ENCODE measurements around the gene RALGPS1. TPM values are rescaled to one million over a fixed set of nuclear protein-coding genes. Genes with fewer than 3 reads are reported as not detected.

RALGPS1 gene
- total and polyA plus RNA-seq, 2 donors (not counting 1 experiment from before 2014, with no cell fraction given): 19.7 to 39.9 TPM

- DNase-seq (no peak), ATAC-seq (ENCODE audit: low read depth) (no peak)
- POLR2A ChIA-PET: no interaction called here
- no peaks in the 10 kb centered on the region for H3K4me1 ChIP-seq (ENCODE audit: control insufficient read depth in 2 of 2, insufficient read depth in 2 of 2, low read length in 2 of 2)
- no CpG with 5 or more reads among the region's 3 CpGs for WGBS (ENCODE audit: insufficient coverage)
- CTCF ChIA-PET: no interaction called here
- H3K9me3 ChIP-seq (ENCODE audit: control extremely low read depth in 1 of 3, control insufficient read depth in 2 of 3, insufficient read depth in 1 of 3, low read length in 2 of 3): no peaks in the 10 kb centered on the region
- intact Hi-C loops (cut with micrococcal nuclease): no loop called here
- no peak overlapping the region for H3K4me2 ChIP-seq (replicated peaks; ENCODE audit: low read depth, low read length, poor library complexity, severe bottlenecking)
- H3K79me2 ChIP-seq (ENCODE audit: control insufficient read depth, insufficient read depth, low read length): no peaks in the 10 kb centered on the region
- H3K27ac ChIP-seq (ENCODE audit: low read length in 2 of 2): no peak overlapping the region
- H3K27me3 ChIP-seq (replicated peaks in 1 of 4; ENCODE audit: control extremely low read depth in 1 of 4, control insufficient read depth in 3 of 4, insufficient read depth in 4 of 4, low read length in 3 of 4): peaks cover 0 to 3% (median 0%) of the 10 kb centered on the region in 4 experiments
- no peaks in the 10 kb centered on the region for H3K36me3 ChIP-seq (replicated peaks in 1 of 2; ENCODE audit: control extremely low read depth in 1 of 2, control insufficient read depth in 1 of 2, extremely low read depth in 1 of 2, insufficient read depth in 2 of 2, low read length in 1 of 2)
- H3K9ac ChIP-seq (ENCODE audit: low read length): no peak overlapping the region
- Mint-ChIP-seq H3K4me3 (no peak overlapping the region), H3K4me1 (no peaks in the 10 kb centered on the region), H3K27me3 (no peaks in the 10 kb centered on the region), H3K27ac (no peak overlapping the region), H3K9me3 (ENCODE audit: insufficient read depth) (no peaks in the 10 kb centered on the region)
- no peak overlapping the region for H2AFZ ChIP-seq (ENCODE audit: insufficient read depth, low read depth, low read length, poor library complexity, severe bottlenecking)
- H3K4me3 ChIP-seq (ENCODE audit: control extremely low read depth in 1 of 5, extremely low read depth in 1 of 5, insufficient read depth in 1 of 5, low read depth in 2 of 5, low read length in 4 of 5): no peak overlapping the region
- no peak for TF ChIP-seq CTCF (IDR thresholded peaks at IDR 0.05)
- no peak for TF ChIP-seq EZH2 (IDR thresholded peaks at IDR 0.05; ENCODE audit: borderline replicate concordance, insufficient read depth, low read depth, low read length, poor library complexity, severe bottlenecking)
- H4K20me1 ChIP-seq (ENCODE audit: control insufficient read depth, insufficient read depth, low read length, poor library complexity, severe bottlenecking): no peaks in the 10 kb centered on the region
Observed at GRCh38 chr9:127250896-127251391, 336.4 kb downstream of the RALGPS1 start.

GRCh38 chr9:127252410-127253318 lies 338.1 kb downstream of the RALGPS1 start:
- Histone ChIP-seq H3K4me1 (ENCODE audit: control insufficient read depth in 2 of 2, insufficient read depth in 2 of 2, low read length in 2 of 2) (no peaks in the 10 kb centered on the region), H3K27me3 (replicated peaks in 1 of 4; ENCODE audit: control extremely low read depth in 1 of 4, control insufficient read depth in 3 of 4, insufficient read depth in 4 of 4, low read length in 3 of 4) (peaks cover 0 to 3% (median 0%) of the 10 kb centered on the region in 4 experiments), H3K36me3 (replicated peaks in 1 of 2; ENCODE audit: control extremely low read depth in 1 of 2, control insufficient read depth in 1 of 2, extremely low read depth in 1 of 2, insufficient read depth in 2 of 2, low read length in 1 of 2) (no peaks in the 10 kb centered on the region), H3K4me3 (ENCODE audit: control extremely low read depth in 1 of 5, extremely low read depth in 1 of 5, insufficient read depth in 1 of 5, low read depth in 2 of 5, low read length in 4 of 5) (no peak overlapping the region), H3K9me3 (ENCODE audit: control extremely low read depth in 1 of 3, control insufficient read depth in 2 of 3, insufficient read depth in 1 of 3, low read length in 2 of 3) (no peaks in the 10 kb centered on the region), H4K20me1 (ENCODE audit: control insufficient read depth, insufficient read depth, low read length, poor library complexity, severe bottlenecking) (no peaks in the 10 kb centered on the region), H3K79me2 (ENCODE audit: control insufficient read depth, insufficient read depth, low read length) (no peaks in the 10 kb centered on the region), H2AFZ (ENCODE audit: insufficient read depth, low read depth, low read length, poor library complexity, severe bottlenecking) (no peak overlapping the region), H3K9ac (ENCODE audit: low read length) (no peak overlapping the region), H3K27ac (ENCODE audit: low read length in 2 of 2) (no peak overlapping the region), H3K4me2 (replicated peaks; ENCODE audit: low read depth, low read length, poor library complexity, severe bottlenecking) (no peak overlapping the region)
- DNase-seq (no peak), ATAC-seq (ENCODE audit: low read depth) (no peak)
- no peak overlapping the region for H3K4me3 Mint-ChIP-seq
- CTCF ChIA-PET: no interaction called here
- TF ChIP-seq EZH2 (IDR thresholded peaks at IDR 0.05; ENCODE audit: borderline replicate concordance, insufficient read depth, low read depth, low read length, poor library complexity, severe bottlenecking): no peak
- TF ChIP-seq CTCF (IDR thresholded peaks at IDR 0.05): no peak
- H3K4me1 Mint-ChIP-seq: no peaks in the 10 kb centered on the region
- intact Hi-C loops (cut with micrococcal nuclease): no loop called here
- no peaks in the 10 kb centered on the region for H3K9me3 Mint-ChIP-seq (ENCODE audit: insufficient read depth)
- WGBS (ENCODE audit: insufficient coverage): no CpG with 5 or more reads among the region's 4 CpGs
- H3K27ac Mint-ChIP-seq: no peak overlapping the region
- H3K27me3 Mint-ChIP-seq: no peaks in the 10 kb centered on the region
- POLR2A ChIA-PET: interaction anchor here (0.6 kb wide), 1 partner anchor 150 kb away, joined by 3 read pairs; no protein-coding TSS in a partner anchor

All from B cell (primary cell).